Measurements from ENCODE around the gene LGALS3BP. TPM values are rescaled to one million over a fixed set of nuclear protein-coding genes. Genes with fewer than 3 reads are reported as not detected.

LGALS3BP gene
- total and polyA plus RNA-seq, 2 of the 8 experiments (the other 6 are each of a cell fraction or from before 2014, with no cell fraction given) = 56.1 to 61.6 TPM

DNA sequence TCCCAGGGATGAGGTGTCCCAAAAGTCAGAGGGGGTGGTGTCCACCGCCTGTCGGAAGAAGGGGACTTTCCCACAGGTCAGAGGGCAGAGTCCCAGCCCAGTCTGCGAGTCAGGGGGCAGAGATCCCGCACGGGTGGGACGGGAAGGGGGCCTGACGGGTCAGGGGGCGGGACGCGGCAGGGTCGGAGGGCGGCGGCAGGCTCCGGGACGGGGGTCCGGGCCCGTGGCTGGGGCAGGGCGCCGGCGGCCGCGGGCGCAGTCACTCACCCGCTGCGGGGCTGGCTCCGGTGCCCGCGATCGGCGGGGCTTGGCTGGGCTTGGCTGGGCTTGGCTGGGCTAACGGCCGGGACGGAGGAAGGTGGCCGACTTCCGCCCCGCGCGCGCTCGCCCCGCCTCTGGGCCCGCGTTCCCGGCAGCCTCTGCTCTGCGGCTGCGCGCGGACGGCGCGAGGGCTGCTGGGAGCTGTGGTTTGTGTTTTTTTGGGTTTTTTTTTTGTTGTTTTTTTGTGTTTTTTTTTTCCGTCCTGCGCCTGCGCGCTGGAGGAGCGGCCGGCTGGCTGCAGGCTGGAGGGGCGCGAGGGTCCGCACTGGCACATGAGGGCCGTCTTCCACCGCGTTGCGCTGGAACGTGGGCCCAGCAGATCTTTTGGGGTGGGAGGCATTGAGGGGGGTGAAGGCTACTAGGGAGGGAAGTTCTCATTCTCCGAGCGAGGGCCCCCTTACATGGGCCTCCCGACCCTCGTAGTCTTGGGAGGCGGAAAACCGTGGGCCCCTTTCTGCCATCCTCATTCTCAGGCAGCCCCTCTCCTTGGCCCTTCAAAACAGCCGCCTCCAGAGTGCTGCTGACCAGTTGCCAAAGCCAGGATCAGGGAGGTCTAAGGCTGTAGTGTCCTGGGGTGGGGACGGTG is 29.9 kb upstream of the LGALS3BP start, which contains the start of gene CANT1 (continued):
- TF ChIP-seq, protein P1, sequence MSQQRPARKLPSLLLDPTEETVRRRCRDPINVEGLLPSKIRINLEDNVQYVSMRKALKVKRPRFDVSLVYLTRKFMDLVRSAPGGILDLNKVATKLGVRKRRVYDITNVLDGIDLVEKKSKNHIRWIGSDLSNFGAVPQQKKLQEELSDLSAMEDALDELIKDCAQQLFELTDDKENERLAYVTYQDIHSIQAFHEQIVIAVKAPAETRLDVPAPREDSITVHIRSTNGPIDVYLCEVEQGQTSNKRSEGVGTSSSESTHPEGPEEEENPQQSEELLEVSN (IDR thresholded peaks at IDR 0.05) = peak; percentile 57; the same call in 1 of the 2 replicates
- TF ChIP-seq SIRT6 (IDR thresholded peaks at IDR 0.05; ENCODE audit: low read length) = no peak
- TF ChIP-seq EZH2 (IDR thresholded peaks at IDR 0.05; ENCODE audit: low read depth, low read length, severe bottlenecking) = no peak
- peak in 1 of 2 experiments; percentile 63; a peak in 1 of 4 replicates for TF ChIP-seq SIN3A (conservative IDR thresholded peaks at IDR 0.05 in 1 of 2, IDR thresholded peaks at IDR 0.05 in 1 of 2; ENCODE audit: low read depth in 1 of 2, low read length in 2 of 2)
- peak; percentile 64 for TF ChIP-seq KDM4A (IDR thresholded peaks at IDR 0.05; ENCODE audit: low read depth, low read length, severe bottlenecking)
- no peak for TF ChIP-seq CHD2 (IDR thresholded peaks at IDR 0.05; ENCODE audit: low read length)
- TF ChIP-seq TCF12 (IDR thresholded peaks at IDR 0.05; ENCODE audit: low read depth, low read length) = no peak
- no peak for TF ChIP-seq BCL11A (IDR thresholded peaks at IDR 0.05; ENCODE audit: low read depth in 2 of 2, low read length in 2 of 2)
- TF ChIP-seq, protein P2, sequence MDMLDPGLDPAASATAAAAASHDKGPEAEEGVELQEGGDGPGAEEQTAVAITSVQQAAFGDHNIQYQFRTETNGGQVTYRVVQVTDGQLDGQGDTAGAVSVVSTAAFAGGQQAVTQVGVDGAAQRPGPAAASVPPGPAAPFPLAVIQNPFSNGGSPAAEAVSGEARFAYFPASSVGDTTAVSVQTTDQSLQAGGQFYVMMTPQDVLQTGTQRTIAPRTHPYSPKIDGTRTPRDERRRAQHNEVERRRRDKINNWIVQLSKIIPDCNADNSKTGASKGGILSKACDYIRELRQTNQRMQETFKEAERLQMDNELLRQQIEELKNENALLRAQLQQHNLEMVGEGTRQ (IDR thresholded peaks at IDR 0.05; ENCODE audit: low read length) = no peak
- no peak for TF ChIP-seq KDM5A (IDR thresholded peaks at IDR 0.05; ENCODE audit: low read length)
- peak; percentile 40; the same call in 1 of the 2 replicates for TF ChIP-seq SIX5 (IDR thresholded peaks at IDR 0.05; ENCODE audit: low read depth, low read length)
- no peak for TF ChIP-seq SRF (IDR thresholded peaks at IDR 0.05; ENCODE audit: low read depth, low read length)
- TF ChIP-seq RNF2 (IDR thresholded peaks at IDR 0.05; ENCODE audit: borderline replicate concordance, low read depth, low read length, missing control alignments, poor library complexity, severe bottlenecking) = no peak
- no peak for TF ChIP-seq BACH1 (IDR thresholded peaks at IDR 0.05; ENCODE audit: low read length)
- TF ChIP-seq EP300 (IDR thresholded peaks at IDR 0.05; ENCODE audit: borderline replicate concordance in 1 of 2, low read depth in 2 of 2, low read length in 2 of 2) = no peak
- TF ChIP-seq GABPA (IDR thresholded peaks at IDR 0.05; ENCODE audit: borderline replicate concordance, insufficient read depth, low read length) = no peak

Data from H1 (cell line).